IMR-90 (cell line): ENCODE data around the gene ITGB1BP2. TPM values are rescaled to one million over a fixed set of nuclear protein-coding genes. Genes with fewer than 3 reads are reported as not detected.
A peak's percentile ranks its signal among the peaks of the same experiment; 100 is the strongest.

Experiments used
- ATAC-seq: fragments of 200-7000 bp; cut with Tn5 transposase; 2 replicates; pipeline ENCODE4 v1.9.1; 2020; ENCODE audit warnings: low read depth, mild to moderate bottlenecking, moderate library complexity
- BruUV-seq: library from RNA; stranded (reverse); fragments of 400-500 nt; replicated peaks from 2 replicates; lab custom pipeline; 2021; lab: Mats Ljungman, UMichigan
- CTCF ChIA-PET: fragments of 300-600 bp; formaldehyde crosslinking; extraction: SDS; loops from one replicate; lab custom pipeline; 2021; ENCODE audit warnings: antibody characterized with exemption; lab: Yijun Ruan, JAX
- POLR2A ChIA-PET: fragments of 300-600 bp; sonication (Branson Sonifier 250); formaldehyde crosslinking; loops from one replicate; lab custom pipeline; 2022; ENCODE audit warnings: antibody characterized with exemption; ENCODE audit not compliant: unreplicated experiment; lab: Charles Lee
- DNase-seq: peaks from one replicate; pipeline ENCODE4 v3.0.0; 2013
- H2AFZ ChIP-seq: replicated peaks from 2 replicates; pipeline ENCODE3; 2013; ENCODE audit warnings: low read length, mild to moderate bottlenecking; ENCODE audit not compliant: poor library complexity
- H2AK5ac ChIP-seq: 2 replicates; pipeline ENCODE4 v1.6.1; 2013; ENCODE audit warnings: low read depth, low read length, inconsistent platforms
- H2AK9ac ChIP-seq: replicated peaks from 2 replicates; pipeline ENCODE3; 2013; ENCODE audit warnings: mild to moderate bottlenecking, low read depth, low read length, moderate library complexity; ENCODE audit not compliant: poor library complexity
- H2BK120ac ChIP-seq: 2 replicates; pipeline ENCODE4 v1.6.1; 2013; ENCODE audit warnings: low read depth, low read length, inconsistent platforms
- H2BK15ac ChIP-seq: 3 replicates; pipeline ENCODE4 v1.6.1; 2013; ENCODE audit warnings: low read depth, low read length, inconsistent platforms
- H2BK20ac ChIP-seq: 2 replicates; pipeline ENCODE4 v1.6.1; 2013; ENCODE audit warnings: low read depth, mild to moderate bottlenecking, inconsistent platforms, low read length, moderate library complexity
- H2BK5ac ChIP-seq: 2 replicates; pipeline ENCODE4 v1.6.1; 2013; ENCODE audit warnings: mild to moderate bottlenecking, low read depth, low read length, inconsistent platforms; ENCODE audit not compliant: poor library complexity, severe bottlenecking
- H3K14ac ChIP-seq: replicated peaks from 2 replicates; pipeline ENCODE4 v1.6.1; 2013; ENCODE audit warnings: low read depth, low read length, inconsistent platforms
- H3K18ac ChIP-seq: 2 replicates; pipeline ENCODE4 v1.6.1; 2013; ENCODE audit warnings: low read depth, low read length, control low read depth
- H3K23ac ChIP-seq: 2 replicates; pipeline ENCODE4 v1.6.1; 2013; ENCODE audit warnings: low read depth, low read length, inconsistent platforms
- H3K27ac ChIP-seq: 2 replicates; pipeline ENCODE4 v1.5.1; 2013; ENCODE audit warnings: mild to moderate bottlenecking, control low read depth, low read length; ENCODE audit not compliant: insufficient read depth
- H3K27me3 ChIP-seq: 2 replicates; pipeline ENCODE4 v1.6.1; 2013; ENCODE audit warnings: low read length; ENCODE audit not compliant: control insufficient read depth, insufficient read depth
- H3K36me3 ChIP-seq: 2 replicates; pipeline ENCODE4 v1.6.1; 2013; ENCODE audit warnings: low read length, mixed read lengths; ENCODE audit not compliant: control insufficient read depth, insufficient read depth
- H3K4ac ChIP-seq: 2 replicates; pipeline ENCODE4 v1.6.1; 2013; ENCODE audit warnings: low read depth, low read length, inconsistent platforms
- H3K4me1 ChIP-seq: 2 replicates; pipeline ENCODE4 v1.6.1; 2013; ENCODE audit warnings: low read length, mixed read lengths; ENCODE audit not compliant: control insufficient read depth, insufficient read depth
- H3K4me2 ChIP-seq: 2 replicates; pipeline ENCODE4 v1.6.1; 2013; ENCODE audit warnings: low read depth, mild to moderate bottlenecking, control low read depth, low read length, moderate library complexity
- H3K4me3 ChIP-seq: 2 replicates; pipeline ENCODE4 v1.5.1; 2013; ENCODE audit warnings: low read depth, mild to moderate bottlenecking, control low read depth, low read length, moderate library complexity; ENCODE audit not compliant: insufficient read depth
- H3K56ac ChIP-seq: 2 replicates; pipeline ENCODE4 v1.6.1; 2013; ENCODE audit warnings: low read length, inconsistent platforms; ENCODE audit not compliant: insufficient read depth; ENCODE audit errors: extremely low read depth
- H3K79me1 ChIP-seq, 2 experiments: 2 replicates each; pipeline ENCODE4 v1.6.1; 2013; ENCODE audit warnings: low read length in 2 of 2, inconsistent platforms in 1 of 2, low read depth in 1 of 2
- H3K9ac ChIP-seq: 2 replicates; pipeline ENCODE4 v1.6.1; 2013; ENCODE audit warnings: low read depth, low read length, control low read depth
- H3K9me1 ChIP-seq: 2 replicates; pipeline ENCODE4 v1.6.1; 2013; ENCODE audit warnings: low read length, inconsistent platforms; ENCODE audit not compliant: insufficient read depth
- H3K9me3 ChIP-seq: 2 replicates; pipeline ENCODE4 v1.6.1; 2013; ENCODE audit warnings: low read length; ENCODE audit not compliant: control insufficient read depth, insufficient read depth
- H4K20me1 ChIP-seq: 2 replicates; pipeline ENCODE4 v1.6.1; 2013; ENCODE audit warnings: low read length, inconsistent platforms; ENCODE audit not compliant: insufficient read depth
- H4K5ac ChIP-seq: 2 replicates; pipeline ENCODE4 v1.6.1; 2013; ENCODE audit warnings: mild to moderate bottlenecking, low read depth, low read length, control low read depth
- H4K8ac ChIP-seq, 2 experiments: 2 replicates each; pipeline ENCODE4 v1.6.1; 2013; ENCODE audit warnings: low read depth in 2 of 2, low read length in 2 of 2, control low read depth in 1 of 2, inconsistent platforms in 1 of 2
- H4K91ac ChIP-seq: 2 replicates; pipeline ENCODE4 v1.6.1; 2013; ENCODE audit warnings: low read depth, low read length, inconsistent platforms; ENCODE audit not compliant: insufficient read depth
- BHLHE40 ChIP-seq: fragments of 150-350 bp; IDR thresholded peaks from 2 replicates; pipeline ENCODE4 v1.6.1; 2016; ENCODE audit warnings: mild to moderate bottlenecking, low read depth, low read length
- CEBPB ChIP-seq: IDR thresholded peaks from 2 replicates; pipeline ENCODE4 v1.6.1; 2012; ENCODE audit warnings: low read depth, low read length, improper control_type of control experiment
- CHD1 ChIP-seq: IDR thresholded peaks from 2 replicates; pipeline ENCODE4 v1.6.1; 2012; ENCODE audit warnings: low read depth, low read length, improper control_type of control experiment
- CTCF ChIP-seq: conservative IDR thresholded peaks from 2 replicates; pipeline ENCODE4 v1.5.1; 2012; ENCODE audit warnings: mild to moderate bottlenecking, low read depth, low read length, improper control_type of control experiment
- ELK1 ChIP-seq: fragments of 150-350 bp; IDR thresholded peaks from 2 replicates; pipeline ENCODE4 v1.6.1; 2016; ENCODE audit warnings: low read depth, mild to moderate bottlenecking, low read length, moderate library complexity, borderline replicate concordance
- FOS ChIP-seq: fragments of 150-350 bp; IDR thresholded peaks from 2 replicates; pipeline ENCODE4 v1.6.1; 2016; ENCODE audit warnings: low read depth, low read length
- MAFK ChIP-seq: IDR thresholded peaks from 2 replicates; pipeline ENCODE4 v1.6.1; 2012; ENCODE audit warnings: low read depth, low read length, improper control_type of control experiment
- MAZ ChIP-seq: IDR thresholded peaks from 2 replicates; pipeline ENCODE4 v1.6.1; 2012; ENCODE audit warnings: low read depth, mild to moderate bottlenecking, low read length, improper control_type of control experiment, moderate library complexity, borderline replicate concordance
- MXI1 ChIP-seq: IDR thresholded peaks from 2 replicates; pipeline ENCODE4 v1.6.1; 2012; ENCODE audit warnings: low read depth, mild to moderate bottlenecking, low read length, moderate library complexity, borderline replicate concordance
- NFE2L2 ChIP-seq: fragments of 150-350 bp; IDR thresholded peaks from 2 replicates; pipeline ENCODE4 v1.6.1; 2016; ENCODE audit warnings: low read depth, mild to moderate bottlenecking, low read length
- POLR2A ChIP-seq: IDR thresholded peaks from 2 replicates; pipeline ENCODE4 v1.6.1; 2012; ENCODE audit warnings: mild to moderate bottlenecking, low read depth, low read length
- RAD21 ChIP-seq: IDR thresholded peaks from 2 replicates; pipeline ENCODE4 v1.6.1; 2012; ENCODE audit warnings: low read length, improper control_type of control experiment
- RCOR1 ChIP-seq: IDR thresholded peaks from 2 replicates; pipeline ENCODE4 v1.6.1; 2012; ENCODE audit warnings: mild to moderate bottlenecking, low read length, improper control_type of control experiment; ENCODE audit not compliant: insufficient replicate concordance
- RFX5 ChIP-seq: IDR thresholded peaks from 2 replicates; pipeline ENCODE4 v1.8.0; 2012; ENCODE audit warnings: low read depth, mild to moderate bottlenecking, low read length, moderate library complexity
- SMC3 ChIP-seq: fragments of 150-350 bp; IDR thresholded peaks from 2 replicates; pipeline ENCODE4 v1.6.1; 2016; ENCODE audit warnings: low read depth, mild to moderate bottlenecking, antibody characterized with exemption, low read length, moderate library complexity
- USF2 ChIP-seq: fragments of 150-350 bp; IDR thresholded peaks from 2 replicates; pipeline ENCODE4 v1.6.1; 2017; ENCODE audit warnings: mild to moderate bottlenecking, antibody characterized with exemption, low read length, low read depth
- dilution Hi-C: fragments of 300-500 bp; cut with HindIII; formaldehyde crosslinking; loops from one replicate; pipeline ENCODE4 v1.14.3; 2018; ENCODE audit warnings: low sequenced_read_pairs; ENCODE audit not compliant: unreplicated experiment
- in situ Hi-C: fragments of 300-500 bp; cut with MboI; formaldehyde crosslinking; loops from 3 replicates; pipeline ENCODE4 v1.14.3; 2019; ENCODE audit warnings: low sequenced_read_pairs, inconsistent platforms, mixed read lengths
- intact Hi-C: fragments of 100-400 bp; cut with micrococcal nuclease; formaldehyde crosslinking; loops from 2 replicates; pipeline ENCODE4 v1.10.0; 2022
- polyA plus RNA-seq, 3 experiments: library from polyadenylated mRNA; depleted of rRNA; stranded (reverse); fragments of >200 nt; gene quantifications; 2 replicates each; pipeline ENCODE4 v1.2.3, GENCODE V29; 2012; ENCODE audit warnings: low replicate concordance in 1 of 3
- total RNA-seq: library from RNA; depleted of rRNA; stranded (reverse); fragments of >200 nt; gene quantifications from 2 replicates; pipeline ENCODE4 v1.2.3, GENCODE V29; 2012

ITGB1BP2 gene
- total and polyA plus RNA-seq, 2 of the 4 experiments (the other 2 are of a cell fraction) = 3.0 to 3.5 TPM

- no peak for ATAC-seq
Observed at GRCh38 chrX:71285929-71286328, 15.6 kb upstream of the ITGB1BP2 start.

More at GRCh38 chrX:71285929-71286328, 15.6 kb upstream of the ITGB1BP2 start:
- H3K27me3 ChIP-seq = no peaks in the 10 kb centered on the region
- H3K4me2 ChIP-seq = peak overlapping the region; percentile 52; the same call in 1 of the 2 replicates
- H3K4me3 ChIP-seq = peak overlapping the region; percentile 22
- no peak overlapping the region for H4K8ac ChIP-seq
- POLR2A ChIA-PET = no interaction called here
- no peak overlapping the region for H4K5ac ChIP-seq
- CTCF ChIA-PET = no interaction called here
- H3K9me1 ChIP-seq = no peaks in the 10 kb centered on the region
- H2AK5ac ChIP-seq = no peak overlapping the region
- no peak overlapping the region for H3K23ac ChIP-seq
- no peak overlapping the region for H3K18ac ChIP-seq
- no peak overlapping the region for H4K91ac ChIP-seq
- H3K27ac ChIP-seq = no peak overlapping the region
- H2BK15ac ChIP-seq = no peak overlapping the region
- no peak overlapping the region for H2BK120ac ChIP-seq
- dilution Hi-C loops (no loop called here), intact Hi-C loops (loop anchor here (2.0 kb wide), 2 partner anchors 31 to 103 kb away; partner anchors contain the start of gene ZMYM3), in situ Hi-C loops (no loop called here)
- H4K20me1 ChIP-seq = peaks cover 51% of the 10 kb centered on the region
- H2AK9ac ChIP-seq = no peak overlapping the region
- no peak for TF ChIP-seq MAZ
- no peak for TF ChIP-seq FOS
- no peak for TF ChIP-seq RAD21
- no peak for TF ChIP-seq RCOR1
- TF ChIP-seq CHD1 = no peak
- no peak for TF ChIP-seq ELK1
- no peak for TF ChIP-seq BHLHE40
- no peak for TF ChIP-seq SMC3
- no peak for TF ChIP-seq RFX5
- TF ChIP-seq CTCF = no peak
- TF ChIP-seq USF2 = no peak
- TF ChIP-seq NFE2L2 = no peak
- TF ChIP-seq MAFK = no peak
- TF ChIP-seq POLR2A = no peak
- TF ChIP-seq MXI1 = no peak
- TF ChIP-seq CEBPB = no peak
- no peak for DNase-seq
- no peaks in the 10 kb centered on the region for H3K4me1 ChIP-seq
- no peak overlapping the region for H3K56ac ChIP-seq
- no peaks in the 10 kb centered on the region; the same call in 1 of the 2 replicates for H3K9me3 ChIP-seq
- H3K4ac ChIP-seq = no peak overlapping the region
- peaks cover 11% of the 10 kb centered on the region for H3K36me3 ChIP-seq
- no peak overlapping the region for H2AFZ ChIP-seq
- H3K79me1 ChIP-seq = peaks cover 0 to 4% of the 10 kb centered on the region in 2 experiments; a peak in 1 of 4 replicates
- H3K9ac ChIP-seq = no peak overlapping the region; the same call in 1 of the 2 replicates
- no TSS peak for BruUV-seq
- no peak overlapping the region for H2BK5ac ChIP-seq
- H2BK20ac ChIP-seq = no peak overlapping the region
- H3K14ac ChIP-seq = no peak overlapping the region
